Bone marrow (tissue), 2 donors: ENCODE data around the gene INSRR.
A peak's percentile ranks its signal among the peaks of the same experiment; 100 is the strongest.

Experiments used
- DNase-seq, 2 donors: peaks; one replicate each; lab custom pipeline; 2025; lab: John Stamatoyannopoulos, UW

The INSRR gene

DNA sequence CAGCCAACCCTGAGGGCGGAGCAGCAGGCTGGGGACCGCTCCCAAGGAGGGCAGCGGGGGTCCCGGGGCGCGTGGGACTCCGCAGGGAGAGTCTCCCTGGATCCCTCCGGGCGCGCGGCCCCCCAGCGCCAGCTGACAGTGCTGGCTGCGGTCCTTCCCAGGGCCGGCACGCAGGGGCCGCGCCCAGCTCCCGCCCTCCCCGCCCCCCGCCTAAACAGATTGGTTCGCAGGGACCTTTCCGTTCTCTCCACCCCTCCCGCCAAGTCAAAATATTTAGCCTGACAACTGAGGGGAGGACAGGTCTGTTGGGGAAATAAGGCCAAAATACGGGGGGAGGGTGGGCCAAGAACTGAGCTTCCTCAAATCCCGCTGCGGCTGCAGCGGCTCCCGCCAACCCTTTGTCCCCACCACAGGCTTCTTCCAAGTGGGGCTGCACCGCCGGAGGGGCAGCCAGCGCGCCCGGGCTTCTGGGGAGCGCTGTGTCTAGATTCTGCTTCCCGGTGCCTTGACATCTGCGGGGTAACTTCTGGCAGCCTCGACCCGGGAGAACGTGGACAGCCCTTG, at the start of gene INSRR:
TSS of gene INSRR (minus strand) at position 159 of the 564 bp plus-strand sequence. CDS start 496 bp downstream, outside the sequence.
- DNase-seq = no peak

DNA sequence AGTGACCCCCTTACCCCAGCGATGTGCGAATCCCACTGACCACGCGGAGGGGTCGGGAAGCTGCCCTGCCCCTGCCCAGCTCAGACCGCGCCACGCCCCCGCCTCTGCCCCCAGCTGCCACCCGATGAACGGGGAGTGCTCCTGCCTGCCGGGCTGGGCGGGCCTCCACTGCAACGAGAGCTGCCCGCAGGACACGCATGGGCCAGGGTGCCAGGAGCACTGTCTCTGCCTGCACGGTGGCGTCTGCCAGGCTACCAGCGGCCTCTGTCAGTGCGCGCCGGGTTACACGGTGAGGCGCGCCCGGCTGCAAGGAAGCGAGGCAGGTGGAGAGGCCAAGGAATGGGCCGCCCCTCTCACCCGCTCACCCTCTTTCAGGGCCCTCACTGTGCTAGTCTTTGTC, 49.6 kb upstream of the INSRR start:
- no peak for DNase-seq

DNA sequence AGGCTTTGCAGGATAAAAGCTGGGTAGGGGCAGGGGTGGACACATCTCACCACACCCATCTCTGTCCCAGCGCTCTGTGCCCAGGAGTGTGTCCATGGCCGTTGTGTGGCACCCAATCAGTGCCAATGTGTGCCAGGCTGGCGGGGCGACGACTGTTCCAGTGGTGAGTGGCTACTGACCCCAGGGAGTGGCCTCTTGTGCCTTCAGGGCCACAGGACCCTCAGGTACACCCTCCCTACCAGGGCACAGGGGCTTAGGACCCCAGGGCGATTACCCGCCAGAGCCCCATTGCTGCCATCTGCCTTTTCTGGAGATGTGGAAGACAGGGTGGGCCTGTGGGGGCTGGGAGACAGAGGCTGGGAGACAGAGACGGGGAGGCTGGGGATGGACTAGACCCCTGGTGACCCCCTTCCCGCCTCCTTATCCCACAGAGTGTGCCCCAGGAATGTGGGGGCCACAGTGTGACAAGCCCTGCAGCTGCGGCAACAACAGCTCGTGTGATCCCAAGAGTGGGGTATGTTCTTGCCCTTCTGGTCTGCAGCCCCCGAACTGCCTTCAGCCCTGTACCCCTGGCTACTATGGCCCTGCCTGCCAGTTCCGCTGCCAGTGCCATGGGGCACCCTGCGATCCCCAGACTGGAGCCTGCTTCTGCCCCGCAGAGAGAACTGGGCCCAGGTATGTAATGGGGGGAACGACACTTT, 47.4 kb upstream of the INSRR start:
- no peak for DNase-seq

DNA sequence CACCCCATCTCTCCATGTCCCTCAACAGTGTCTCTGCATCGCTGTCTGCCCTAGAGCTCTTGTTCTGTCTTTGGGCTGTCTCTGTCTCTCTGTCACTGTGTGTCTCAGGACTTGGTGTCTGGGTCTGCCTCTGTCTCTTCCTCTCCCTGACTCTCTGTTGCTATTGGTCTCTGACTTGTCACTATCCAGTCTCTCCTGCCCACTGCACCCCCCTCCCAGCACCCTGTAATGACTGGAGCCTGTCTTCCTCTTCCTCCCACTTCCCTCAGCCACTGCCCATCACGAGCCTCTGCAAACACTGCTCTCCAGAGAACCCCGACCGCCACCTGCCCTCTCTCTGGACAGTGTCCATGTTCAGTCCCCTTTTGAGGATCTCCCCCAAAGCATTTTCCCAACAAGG, 46.7 kb upstream of the INSRR start:
- DNase-seq = no peak

DNA sequence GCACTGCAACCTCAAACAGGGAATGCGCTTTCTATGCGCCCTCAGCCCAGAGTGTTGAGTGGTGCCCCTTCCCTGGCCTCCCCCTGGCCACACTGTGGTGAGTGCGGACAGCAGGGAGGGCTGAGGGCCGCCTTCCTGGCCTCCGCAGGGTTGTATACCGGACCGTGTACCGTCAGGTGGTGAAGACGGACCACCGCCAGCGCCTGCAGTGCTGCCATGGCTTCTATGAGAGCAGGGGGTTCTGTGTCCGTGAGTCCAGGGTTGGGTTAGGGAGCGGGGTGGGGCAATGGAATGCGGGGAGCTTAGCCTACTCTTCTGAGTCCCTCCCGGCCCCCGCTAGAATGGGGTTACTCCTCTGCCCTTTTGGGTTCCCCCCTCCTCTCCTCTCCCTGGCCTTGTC, 46.3 kb upstream of the INSRR start:
- no peak for DNase-seq

DNA sequence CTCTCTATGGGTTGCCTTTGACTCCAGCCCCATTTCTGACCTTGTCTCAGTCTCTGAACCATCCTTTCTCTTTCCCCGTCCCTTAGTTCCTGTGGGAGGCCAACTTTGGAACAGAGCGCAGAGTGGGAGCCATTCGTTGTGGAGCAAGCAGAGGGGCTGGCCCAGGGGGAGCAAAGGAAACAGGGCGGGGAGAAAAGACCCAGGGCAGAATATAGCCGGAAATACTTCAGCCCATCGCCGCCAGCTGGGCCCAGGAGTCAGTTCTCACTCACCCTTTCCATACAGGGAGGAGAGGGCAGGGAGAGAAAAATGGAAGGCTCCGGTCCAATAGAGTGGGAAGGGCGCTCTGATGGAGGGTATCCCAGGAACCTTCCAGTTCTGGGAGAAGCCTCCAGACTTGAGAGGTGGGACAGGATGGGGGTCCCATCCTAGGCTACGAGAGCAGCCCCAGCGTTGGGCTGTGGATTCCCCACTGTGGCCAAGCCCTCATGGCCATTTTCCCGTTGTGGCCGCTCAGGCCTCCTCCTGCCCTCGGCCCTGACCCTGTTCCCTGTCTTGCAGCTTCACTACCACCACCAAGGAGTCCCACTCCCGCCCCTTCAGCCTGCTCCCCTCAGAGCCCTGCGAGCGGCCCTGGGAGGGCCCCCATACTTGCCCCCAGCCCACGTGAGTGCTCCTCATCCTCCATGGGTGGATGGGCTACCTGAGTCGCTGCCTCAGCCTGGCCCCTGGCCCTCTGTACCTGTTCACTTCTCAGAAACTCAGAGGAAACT, 45.5 kb upstream of the INSRR start:
- no peak for DNase-seq

DNA sequence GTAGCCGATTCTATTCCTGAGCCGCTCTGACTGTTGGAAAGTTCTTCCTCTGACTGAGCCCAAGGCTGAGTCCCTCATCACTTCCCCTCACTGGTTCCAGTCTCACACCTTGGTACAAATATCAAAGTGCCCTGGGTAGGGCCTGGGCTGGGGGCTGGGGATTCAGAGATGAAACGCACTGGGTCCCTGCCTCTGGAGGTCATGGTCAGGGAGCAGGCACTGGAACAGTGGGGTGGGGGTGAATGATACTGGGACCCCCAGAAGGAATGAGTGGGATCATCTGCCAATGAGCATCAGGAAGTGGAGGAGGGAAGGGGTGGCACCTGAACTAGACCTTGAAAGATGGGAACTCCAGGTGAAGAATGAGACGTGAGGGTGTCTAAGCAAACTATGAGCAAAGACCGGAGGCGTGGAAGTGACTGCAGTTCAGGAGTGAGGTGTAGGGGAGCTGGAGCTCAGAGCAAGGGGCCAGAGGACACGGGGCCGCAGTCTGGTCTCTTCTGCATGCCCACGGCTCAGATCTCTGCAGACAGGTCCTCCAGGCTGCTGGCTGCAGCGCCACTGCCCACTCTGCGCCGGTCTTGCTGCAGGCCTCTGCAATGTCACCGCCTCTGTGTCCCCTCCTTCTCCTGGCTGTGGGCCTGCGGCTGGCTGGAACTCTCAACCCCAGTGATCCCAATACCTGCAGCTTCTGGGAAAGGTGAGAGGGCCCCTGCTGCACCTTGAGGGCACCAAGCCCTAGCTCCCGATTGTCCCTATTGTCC, 44.6 kb upstream of the INSRR start:
- DNase-seq = no peak

DNA sequence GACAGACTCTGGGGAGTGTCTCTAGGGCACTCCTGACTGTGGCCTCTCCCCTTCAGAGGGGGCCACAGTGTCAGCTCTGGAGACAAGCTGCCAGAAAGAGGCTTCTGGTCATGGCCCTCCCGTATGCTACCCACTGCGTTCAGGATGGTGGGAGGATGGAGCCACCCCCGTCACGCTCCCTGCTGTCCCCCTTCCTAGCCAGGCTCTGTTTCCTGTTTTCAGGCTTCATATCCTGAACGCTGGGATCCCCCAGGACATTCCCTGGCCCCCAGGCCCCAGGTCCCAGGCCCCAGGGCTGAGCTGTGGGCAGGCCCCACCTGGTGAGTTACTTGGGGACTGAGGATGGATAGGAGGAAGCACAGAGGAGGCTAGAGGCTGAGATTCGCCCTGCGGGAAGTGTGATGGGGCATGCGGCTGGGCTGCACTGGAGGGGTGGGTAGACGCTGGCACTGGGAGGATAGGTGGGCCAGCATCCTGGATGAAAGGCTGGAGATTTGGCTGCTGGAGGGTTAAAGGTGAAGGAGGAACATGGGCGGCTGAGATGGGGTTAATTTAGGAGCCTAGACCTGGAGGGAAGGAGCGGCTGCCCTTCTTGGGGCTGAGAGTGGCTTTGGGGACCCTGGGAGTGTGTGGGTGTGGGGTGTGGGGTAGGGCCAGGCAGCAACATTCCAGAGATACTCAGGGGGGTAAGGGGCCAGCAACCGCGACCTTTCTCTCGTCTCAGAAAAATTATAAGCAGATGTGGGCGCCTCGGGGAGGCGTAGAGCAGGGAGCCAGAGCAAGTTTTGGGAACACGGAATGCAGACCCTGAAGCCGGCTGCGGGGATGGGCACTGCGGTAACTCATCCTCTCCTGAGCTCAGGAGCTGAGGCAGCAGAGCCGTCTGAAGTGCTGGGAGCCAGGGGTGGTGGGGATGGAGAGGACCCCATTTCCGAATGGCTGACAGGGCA, 43.3 kb upstream of the INSRR start:
- DNase-seq = no peak

DNA sequence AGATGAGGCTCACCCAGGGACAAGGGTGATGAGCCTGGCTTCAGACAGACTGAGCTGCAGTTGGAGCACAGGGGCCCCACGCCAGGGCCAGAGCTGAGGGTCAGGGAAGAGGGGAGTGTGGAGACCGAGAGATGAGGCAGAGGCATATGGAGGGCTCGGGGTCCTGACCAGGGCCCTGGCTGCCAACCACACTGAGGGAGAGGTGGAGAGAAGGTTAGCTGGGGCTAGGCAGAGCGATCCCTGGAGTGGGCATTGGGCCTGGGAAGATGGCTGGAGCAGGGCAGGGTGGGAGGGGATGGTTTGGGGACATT, 42.6 kb upstream of the INSRR start:
- DNase-seq = no peak

DNA sequence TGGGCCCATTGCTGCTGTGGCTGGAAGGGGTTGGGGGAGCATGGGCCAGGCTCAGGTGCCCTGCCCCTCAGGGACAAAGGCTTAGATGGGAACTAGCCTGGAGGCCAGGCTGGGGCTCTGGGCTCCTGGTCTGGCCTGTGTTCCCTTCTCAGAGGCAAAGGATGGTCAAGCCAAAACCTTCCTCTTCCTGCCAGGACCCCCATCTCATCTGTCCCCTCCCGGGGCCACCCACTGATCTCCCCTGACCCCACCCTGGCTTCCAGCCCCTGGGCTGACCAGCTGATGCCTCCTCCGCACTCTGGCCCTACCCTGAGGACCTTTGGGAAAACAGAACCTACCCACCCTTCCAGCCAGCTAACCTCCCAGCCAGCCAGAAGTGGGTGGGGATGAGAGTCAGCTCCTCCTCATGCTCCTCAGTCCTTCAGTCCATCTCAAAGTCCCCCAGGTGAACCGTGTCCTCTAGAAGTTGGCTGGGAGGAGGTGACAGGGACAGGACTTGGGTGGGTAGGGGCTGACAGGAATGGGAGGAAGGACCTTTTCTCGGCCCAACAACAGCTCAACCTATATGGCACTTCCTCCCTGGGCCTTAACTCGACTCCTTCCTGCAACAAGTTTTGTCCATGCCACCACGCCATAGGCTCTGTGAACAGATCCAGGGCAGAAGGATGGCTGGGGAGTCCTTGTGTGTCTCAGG, 42.1 kb upstream of the INSRR start:
- no peak for DNase-seq

DNA sequence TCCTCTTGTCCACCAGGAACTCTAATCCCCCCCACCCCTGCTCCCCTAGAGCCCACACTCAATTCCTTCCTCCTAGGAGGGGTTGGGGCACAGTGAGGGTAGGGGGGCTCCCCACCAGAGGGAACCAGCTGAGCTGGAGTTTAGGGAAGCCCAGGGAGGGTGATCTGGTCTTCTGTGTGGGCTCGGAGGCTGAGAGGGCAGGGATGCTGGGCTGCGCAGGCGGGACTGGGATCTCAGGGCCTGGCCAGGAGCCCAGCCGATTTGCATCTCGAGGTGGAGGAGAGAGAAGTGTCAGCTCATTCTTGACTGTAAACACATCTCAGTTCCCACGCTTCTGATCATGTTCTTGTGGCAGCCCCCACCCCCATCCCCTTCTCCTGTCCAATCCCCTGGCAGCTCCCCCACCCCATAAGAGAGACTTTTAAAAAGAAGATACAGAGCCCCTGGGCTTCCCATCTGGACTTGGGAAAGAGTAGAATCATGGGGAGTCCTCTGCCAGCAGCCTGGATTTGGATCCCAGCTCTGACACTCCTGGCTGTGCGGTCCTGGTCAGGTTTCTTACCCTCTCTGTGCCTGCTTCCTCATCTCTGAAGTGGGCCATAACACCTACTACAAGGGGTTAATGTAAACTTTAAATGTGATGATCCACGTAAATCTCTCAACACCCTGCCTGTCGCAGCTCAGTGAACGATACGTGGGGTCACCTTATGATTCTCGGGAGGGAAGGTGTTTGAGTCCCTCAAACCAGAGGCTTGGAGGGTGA, 41.2 kb upstream of the INSRR start:
- no peak for DNase-seq

DNA sequence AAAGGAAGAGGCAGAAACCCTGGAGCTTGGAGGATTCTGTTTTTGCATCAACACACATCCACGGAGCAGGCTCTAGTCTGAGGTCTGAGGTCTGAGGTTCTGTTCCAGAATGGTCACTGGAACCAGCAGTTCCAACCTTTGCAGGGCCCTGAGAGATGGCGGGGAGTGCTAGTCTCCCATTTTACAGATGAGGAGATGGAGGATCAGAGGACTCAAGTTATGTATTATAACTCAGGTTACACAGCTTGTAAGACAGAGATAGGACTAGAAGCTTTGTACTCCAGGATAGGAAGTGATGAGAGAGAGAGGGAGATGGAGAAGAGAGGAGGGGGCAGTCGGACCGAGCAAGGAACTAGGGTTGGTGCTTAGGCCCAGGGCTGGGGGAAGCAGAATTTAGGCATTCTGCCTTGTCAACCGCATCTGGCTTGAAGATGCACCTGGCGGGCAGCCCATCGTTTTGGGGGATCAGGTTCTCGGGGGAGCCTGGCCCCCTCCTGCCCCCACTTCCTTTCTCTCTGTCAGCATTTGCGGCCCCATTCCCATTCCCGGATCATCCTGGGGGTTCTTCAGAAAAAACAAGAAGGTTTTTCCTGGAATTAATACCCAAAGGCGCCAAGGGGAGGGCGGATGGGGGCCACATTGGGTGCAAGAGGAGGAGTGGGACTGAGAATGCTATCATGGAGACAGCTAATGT, 40.2 kb upstream of the INSRR start:
- DNase-seq = no peak

DNA sequence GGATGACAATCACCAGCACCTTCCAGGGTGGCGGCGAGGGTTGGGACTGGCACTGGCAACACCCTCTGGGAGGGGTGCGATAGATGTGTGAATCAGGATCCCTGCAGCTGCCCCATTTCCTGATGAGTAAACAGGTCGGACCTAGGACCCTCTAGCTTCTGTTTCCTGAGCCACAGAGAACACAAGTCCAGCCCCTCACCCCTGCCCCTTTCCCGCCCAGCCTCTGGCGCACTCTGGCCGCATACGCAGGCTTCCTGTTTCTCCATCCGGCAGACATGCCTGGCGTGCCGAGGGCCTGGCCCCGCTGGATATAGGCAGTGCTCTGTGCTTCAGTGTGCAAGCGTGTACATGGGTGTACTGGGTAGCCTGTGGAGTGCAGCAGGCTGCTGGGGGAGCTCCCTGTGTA, 39.2 kb upstream of the INSRR start:
- peak in 1 of 2 donors; percentile 99 for DNase-seq

DNA sequence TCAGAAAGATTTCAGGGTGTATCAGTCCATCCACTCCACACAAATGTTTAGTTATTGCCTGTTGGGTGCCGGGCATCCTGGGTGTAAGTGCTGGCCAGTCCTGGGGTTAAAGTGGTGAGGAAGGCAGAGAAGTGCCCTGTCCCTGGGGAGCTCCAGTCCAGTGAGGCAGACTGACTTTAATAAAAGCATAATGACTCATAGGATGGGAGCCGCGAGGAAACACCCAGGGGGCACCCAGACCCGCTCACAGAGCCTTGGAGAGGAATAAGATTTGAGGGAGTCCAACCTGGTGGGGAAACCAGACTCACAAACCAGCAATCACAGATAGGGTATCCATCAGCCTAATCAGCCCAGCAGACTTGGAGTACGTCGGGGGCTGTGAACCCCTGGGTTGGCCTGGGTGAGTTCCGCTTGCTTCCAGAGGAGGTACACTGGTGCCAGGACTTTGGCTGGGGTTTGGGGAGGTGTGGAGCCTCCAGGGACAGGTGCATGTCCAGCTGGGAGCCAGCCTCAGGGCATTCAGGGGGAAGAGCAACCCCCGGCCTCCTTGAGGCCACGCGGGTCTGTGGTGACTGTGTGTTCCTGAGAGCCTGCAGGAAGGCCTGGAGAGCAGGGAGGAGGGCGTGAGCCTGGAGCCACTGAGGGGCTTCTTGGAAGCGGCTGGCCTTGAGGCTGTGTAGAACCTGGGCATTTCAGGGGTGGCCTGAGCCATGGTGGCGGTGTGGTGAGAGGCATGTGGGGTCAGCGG, 38.3 kb upstream of the INSRR start:
- DNase-seq = no peak

DNA sequence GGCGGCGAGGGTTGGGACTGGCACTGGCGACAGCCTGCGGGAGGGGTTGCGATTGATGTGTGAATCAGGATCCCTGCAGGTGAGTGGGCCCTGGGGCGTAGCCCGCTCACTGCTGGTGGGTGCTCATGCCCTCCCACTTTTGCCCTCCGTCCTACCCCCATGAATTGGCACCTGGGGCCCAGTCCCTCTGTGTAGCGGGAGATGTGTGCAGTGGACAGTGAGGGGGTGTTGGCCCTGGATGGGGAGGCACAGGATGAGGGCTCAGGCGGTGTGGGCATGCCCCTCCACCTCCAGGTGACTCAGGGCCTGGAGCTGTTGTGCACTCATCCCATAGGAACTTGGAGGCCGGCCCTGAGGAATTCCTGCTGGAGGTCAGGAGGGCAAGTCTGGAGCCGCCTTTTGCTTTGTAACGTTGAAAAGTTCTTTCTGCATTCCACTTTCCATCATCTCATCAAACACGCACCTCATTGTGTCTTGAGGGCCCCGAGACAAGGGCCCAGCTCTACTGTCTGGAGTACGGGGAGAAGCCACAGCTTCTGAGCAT, 37.6 kb upstream of the INSRR start:
- no peak for DNase-seq

DNA sequence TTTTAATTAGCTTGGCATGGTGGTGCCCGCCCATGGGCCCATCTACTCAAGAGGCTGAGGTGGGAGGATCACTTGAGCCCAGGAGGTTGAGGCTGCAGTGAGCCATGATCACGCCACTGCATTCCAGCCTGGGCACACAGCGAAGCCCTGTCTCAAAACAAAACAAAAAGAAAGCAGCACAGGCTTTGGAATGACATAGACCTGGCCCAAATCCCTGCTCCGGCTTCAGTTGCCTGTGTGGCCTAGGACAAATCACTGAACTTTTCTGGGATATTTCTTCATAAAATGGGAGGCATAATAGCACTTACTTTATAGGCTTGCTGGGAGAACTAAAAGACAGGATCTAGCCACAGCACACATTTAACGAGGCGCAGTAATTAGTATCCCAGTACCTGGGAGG, 37.0 kb upstream of the INSRR start:
- no peak for DNase-seq

DNA sequence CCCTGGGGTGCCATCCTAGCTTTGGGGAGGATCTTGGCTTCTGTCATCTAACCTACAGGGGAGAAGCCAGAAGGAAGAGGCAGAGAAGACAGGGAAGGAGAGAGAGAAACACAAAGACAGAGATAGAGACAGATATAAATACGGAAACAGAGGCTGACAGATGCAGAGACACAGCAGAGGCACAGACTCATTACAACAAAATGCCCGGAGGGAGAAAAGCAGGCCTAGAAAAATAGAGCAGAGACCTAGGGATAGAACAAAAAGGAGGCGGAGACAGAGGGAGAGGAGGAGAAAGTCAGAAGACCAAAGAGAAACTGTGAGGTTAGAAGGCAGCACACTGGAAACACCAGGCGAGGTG, 36.5 kb upstream of the INSRR start:
- DNase-seq = no peak

DNA sequence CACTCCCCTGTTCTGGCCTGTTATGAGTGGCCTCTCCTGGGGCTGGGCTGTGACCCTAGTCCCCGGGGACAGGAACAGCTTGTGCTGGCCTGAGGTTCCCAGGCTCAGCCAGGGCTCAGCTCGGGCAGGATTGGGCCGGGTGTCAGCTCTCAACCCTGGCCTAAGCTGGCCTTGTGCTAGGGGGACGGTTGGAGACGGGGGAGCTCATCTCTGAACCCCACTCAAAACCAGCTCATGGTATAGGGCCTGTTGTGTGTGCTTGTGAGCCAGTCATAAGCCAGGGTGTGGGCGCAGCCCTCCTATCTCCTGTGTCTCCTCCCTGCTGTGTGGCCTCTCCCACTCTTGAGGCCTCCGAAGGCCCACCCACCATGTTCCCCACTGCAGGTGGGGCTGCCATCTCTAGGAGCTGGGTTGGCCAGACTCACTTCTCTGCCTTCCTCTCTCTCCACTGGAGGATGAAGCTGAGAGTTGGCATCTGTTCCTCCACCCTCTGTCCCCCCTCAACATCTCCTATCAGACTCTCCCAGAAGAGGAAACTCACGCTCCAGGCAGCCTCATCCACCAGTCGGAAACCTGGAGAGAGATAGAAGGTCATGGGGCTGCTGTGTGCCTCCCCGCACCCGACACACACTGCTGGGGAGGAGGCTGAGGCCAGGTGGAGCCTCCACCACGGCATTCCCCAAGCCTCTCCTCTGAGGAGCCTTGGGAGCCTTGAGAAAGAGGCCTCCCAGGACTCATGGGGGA, 36.0 kb upstream of the INSRR start:
- DNase-seq = no peak
